HepG2 (cell line): ENCODE measurements around the gene PGA3. TPM values are rescaled to one million over a fixed set of nuclear protein-coding genes. Genes with fewer than 3 reads are reported as not detected.

Experiments used
- CCDC6 ChIP-seq: sonication (generic); formaldehyde crosslinking; IDR thresholded peaks from 2 replicates; pipeline ENCODE4 v1.8.1; 2022; ENCODE audit warnings: mild to moderate bottlenecking, missing genetic modification reagents, moderate library complexity
- IRF9 ChIP-seq: sonication (generic); formaldehyde crosslinking; IDR thresholded peaks from 2 replicates; pipeline ENCODE4 v1.8.0; 2022; ENCODE audit warnings: missing genetic modification reagents, mild to moderate bottlenecking, borderline replicate concordance
- MAFK ChIP-seq, 2 experiments: IDR thresholded peaks in 1 of 2; conservative IDR thresholded peaks in 1 of 2; 2 replicates each; pipeline ENCODE4 v1.6.1; 2011; ENCODE audit warnings: improper control_type of control experiment in 2 of 2, low read length in 2 of 2
- MEIS2 ChIP-seq: sonication (generic); formaldehyde crosslinking; IDR thresholded peaks from 2 replicates; pipeline ENCODE4 v1.9.0; 2021; ENCODE audit warnings: mild to moderate bottlenecking, missing genetic modification reagents
- NRL ChIP-seq: sonication (generic); formaldehyde crosslinking; IDR thresholded peaks from 2 replicates; pipeline ENCODE4 v1.5.0; 2020; ENCODE audit warnings: missing genetic modification reagents, mild to moderate bottlenecking, moderate library complexity, borderline replicate concordance
- TCF7L2 ChIP-seq: IDR thresholded peaks from 2 replicates; pipeline ENCODE4 v1.6.1; 2011; ENCODE audit warnings: mild to moderate bottlenecking, low read depth, low read length, moderate library complexity
- YEATS4 ChIP-seq: sonication (generic); formaldehyde crosslinking; IDR thresholded peaks from 2 replicates; pipeline ENCODE4 v1.4.0; 2020; ENCODE audit warnings: missing genetic modification reagents, borderline replicate concordance
- ZBTB40 ChIP-seq, 2 experiments: fragments of 450-650 bp in 1 of 2; sonication (generic) in 1 of 2; formaldehyde crosslinking in 1 of 2; IDR thresholded peaks; 2 replicates each; pipeline versions ENCODE4 v1.6.1 to v1.8.0; 2016 to 2022; ENCODE audit warnings: antibody characterized with exemption in 1 of 2, mild to moderate bottlenecking in 1 of 2, missing genetic modification reagents in 1 of 2
- ZFP1 ChIP-seq: IDR thresholded peaks from 2 replicates; pipeline ENCODE4 v1.6.1; 2016
- ZFP91 ChIP-seq: sonication (generic); formaldehyde crosslinking; IDR thresholded peaks from 2 replicates; pipeline ENCODE4 v1.9.0; 2022; ENCODE audit warnings: missing genetic modification reagents, mild to moderate bottlenecking, borderline replicate concordance
- ZNF510 ChIP-seq: sonication (generic); formaldehyde crosslinking; IDR thresholded peaks from 2 replicates; pipeline ENCODE4 v1.4.0; 2020; ENCODE audit warnings: low read depth, mild to moderate bottlenecking, missing genetic modification reagents
- ZSCAN29 ChIP-seq: sonication (generic); formaldehyde crosslinking; conservative IDR thresholded peaks from 2 replicates; pipeline ENCODE4 v1.4.0; 2020; ENCODE audit warnings: mild to moderate bottlenecking, missing genetic modification reagents
- polyA plus RNA-seq, 8 experiments: library from polyadenylated mRNA; depleted of rRNA in 3 of 8; stranded (reverse) in 7 of 8; unstranded in 1 of 8; fragments of >200 nt; fragmentation: Illumina TruSeq in 4 of 8; extraction: Trizol in 4 of 8; gene quantifications; 2 replicates each; pipeline versions ENCODE4 v1.2.1 to v1.2.3, GENCODE V29; 2011 to 2016; ENCODE audit warnings: low read depth in 4 of 8, missing spikeins in 1 of 8, mixed read lengths in 1 of 8; ENCODE audit not compliant: insufficient read depth in 1 of 8
- total RNA-seq, 5 experiments: library from RNA; depleted of rRNA; stranded (reverse); fragments of >200 nt; fragmentation: Illumina TruSeq; extraction: Trizol; gene quantifications; 2 replicates each; pipeline ENCODE4 v1.2.3, GENCODE V29; 2016; ENCODE audit warnings: low read depth in 1 of 5

Gene PGA3
- total and polyA plus RNA-seq, 2 of the 13 experiments (the other 11 are each of a cell fraction or from before 2014, with no cell fraction given) = not detected

GRCh38 chr11:61160487-61161189 lies 42.7 kb upstream of the PGA3 start (continued):
- no peak for TF ChIP-seq TCF7L2
- TF ChIP-seq ZNF510 = no peak
- TF ChIP-seq MAFK (conservative IDR thresholded peaks at IDR 0.05 in 1 of 2, IDR thresholded peaks at IDR 0.05 in 1 of 2; ENCODE audit: low read length in 2 of 2) = no peak
- TF ChIP-seq IRF9 (CRISPR knock-in tag) = no peak
- peak; percentile 17; the same call in 1 of the 2 replicates for TF ChIP-seq ZSCAN29 (CRISPR knock-in tag)
- peak; percentile 39; the same call in 1 of the 2 replicates for TF ChIP-seq ZFP91 (CRISPR knock-in tag)
- no peak for TF ChIP-seq ZFP1 (CRISPR knock-in tag)
- no peak for TF ChIP-seq MEIS2
- TF ChIP-seq CCDC6 (CRISPR knock-in tag) = 0 out of 2 replicates have a peak, but pooled peaks have one; percentile 50
- no peak for TF ChIP-seq ZBTB40 (IDR thresholded peaks at IDR 0.05)
- 0 out of 2 replicates have a peak, but pooled peaks have one; percentile 56 for TF ChIP-seq ZBTB40 (CRISPR knock-in tag; IDR thresholded peaks at IDR 0.05)
- TF ChIP-seq NRL = peak; percentile 38; the same call in 1 of the 2 replicates
- TF ChIP-seq YEATS4 (CRISPR knock-in tag) = no peak
